ENCODE measurements around the gene ADAMTSL3. TPM values are rescaled to one million over a fixed set of nuclear protein-coding genes. Genes with fewer than 3 reads are reported as not detected.

The ADAMTSL3 gene
- total and polyA plus RNA-seq, 2 experiments from 2014 or later: 0.61 to 0.87 TPM

DNA sequence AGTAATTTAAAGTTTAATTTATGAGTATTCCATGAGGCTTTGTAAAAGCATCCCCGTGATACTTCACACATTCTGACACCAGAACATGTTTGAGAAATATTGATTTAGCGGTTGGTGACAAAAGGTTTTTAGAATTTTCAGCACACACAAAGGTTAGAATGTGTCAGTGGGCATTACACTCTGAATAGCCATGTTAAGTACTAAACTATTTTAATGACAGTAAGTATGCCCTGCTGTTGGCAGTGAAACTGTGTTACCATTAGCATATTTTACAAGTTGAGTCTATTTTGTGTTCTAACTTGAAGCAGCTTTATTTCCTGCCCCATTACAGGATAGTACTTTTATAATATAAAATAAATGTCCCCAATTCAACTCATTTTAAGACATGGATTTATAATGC, 66.5 kb downstream of the ADAMTSL3 start:
- Mint-ChIP-seq H3K9me3 (no peaks in the 10 kb centered on the region), H3K4me3 (no peak overlapping the region), H3K4me1 (no peaks in the 10 kb centered on the region), H3K36me3 (ENCODE audit: low read depth) (no peaks in the 10 kb centered on the region), H3K27ac (no peak overlapping the region), H3K27me3 (ENCODE audit: insufficient read depth, low read depth, poor library complexity) (no peaks in the 10 kb centered on the region)
- no peak overlapping the region for H3K27ac ChIP-seq (ENCODE audit: low read depth)
- no peaks in the 10 kb centered on the region for H4K20me1 ChIP-seq (replicated peaks; ENCODE audit: insufficient read depth)
- no peaks in the 10 kb centered on the region for H3K79me2 ChIP-seq (replicated peaks; ENCODE audit: insufficient read depth)
- no peak for DNase-seq (ENCODE audit: low spot score)
- H3K4me2 ChIP-seq: no peak overlapping the region
- H3K4me3 ChIP-seq: no peak overlapping the region
- H3K27me3 ChIP-seq (ENCODE audit: insufficient read depth): no peaks in the 10 kb centered on the region
- no peak overlapping the region for H2AFZ ChIP-seq
- no peaks in the 10 kb centered on the region for H3K9me2 ChIP-seq (ENCODE audit: insufficient read depth)
- TF ChIP-seq ETS1 (IDR thresholded peaks at IDR 0.05) (no peak), JUNB (IDR thresholded peaks at IDR 0.05; ENCODE audit: unreplicated experiment) (no peak), CREB1 (CRISPR knock-in tag; IDR thresholded peaks at IDR 0.05; ENCODE audit: low read depth) (no peak)
- H3K4me1 ChIP-seq (ENCODE audit: insufficient read depth): no peaks in the 10 kb centered on the region
- no peak for ATAC-seq
- no peaks in the 10 kb centered on the region for H3K36me3 ChIP-seq (ENCODE audit: insufficient read depth)
- no peaks in the 10 kb centered on the region for H3F3A ChIP-seq (replicated peaks; ENCODE audit: low read depth)

DNA sequence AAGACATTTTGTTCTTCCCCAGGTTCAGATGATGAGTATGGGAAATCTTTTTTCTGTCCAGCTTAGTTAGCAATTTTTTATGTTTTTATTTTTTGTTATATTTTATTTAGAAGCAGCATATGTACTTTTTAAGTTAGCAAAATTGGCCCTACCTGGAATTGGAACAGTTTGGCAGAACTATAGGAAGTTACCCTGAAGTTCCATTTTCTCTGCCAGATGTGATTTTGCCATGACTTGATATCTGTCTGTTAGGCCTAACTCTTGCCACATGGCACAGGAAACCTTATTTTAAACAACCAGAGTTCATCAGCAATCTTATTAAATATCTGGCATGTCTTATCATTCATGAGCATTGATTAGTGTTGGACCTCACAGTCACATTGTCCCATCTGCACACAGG, 67.1 kb downstream of the ADAMTSL3 start:
- no peaks in the 10 kb centered on the region for H4K20me1 ChIP-seq (replicated peaks; ENCODE audit: insufficient read depth)

GRCh38 chr15:83721981-83722380, 68.1 kb downstream of the ADAMTSL3 start:
- DNase-seq (ENCODE audit: low spot score) (no peak), ATAC-seq (no peak)
- H2AFZ ChIP-seq: no peak overlapping the region
- no peaks in the 10 kb centered on the region for H3F3A ChIP-seq (replicated peaks; ENCODE audit: low read depth)
- Mint-ChIP-seq H3K36me3 (ENCODE audit: low read depth) (no peaks in the 10 kb centered on the region), H3K9me3 (no peaks in the 10 kb centered on the region), H3K4me1 (no peaks in the 10 kb centered on the region), H3K4me3 (no peak overlapping the region), H3K27ac (no peak overlapping the region), H3K27me3 (ENCODE audit: insufficient read depth, low read depth, poor library complexity) (no peaks in the 10 kb centered on the region)
- H3K36me3 ChIP-seq (ENCODE audit: insufficient read depth): no peaks in the 10 kb centered on the region
- no peaks in the 10 kb centered on the region for H3K27me3 ChIP-seq (ENCODE audit: insufficient read depth)
- H3K4me1 ChIP-seq (ENCODE audit: insufficient read depth): no peaks in the 10 kb centered on the region
- H3K79me2 ChIP-seq (replicated peaks; ENCODE audit: insufficient read depth): no peaks in the 10 kb centered on the region
- H3K9me2 ChIP-seq (ENCODE audit: insufficient read depth): no peaks in the 10 kb centered on the region
- H4K20me1 ChIP-seq (replicated peaks; ENCODE audit: insufficient read depth): no peaks in the 10 kb centered on the region
- no peak overlapping the region for H3K4me3 ChIP-seq
- H3K4me2 ChIP-seq: no peak overlapping the region
- no peak overlapping the region for H3K27ac ChIP-seq (ENCODE audit: low read depth)
- no peak for TF ChIP-seq EZH2 (IDR thresholded peaks at IDR 0.05; ENCODE audit: low read depth, unreplicated experiment)
- TF ChIP-seq CREB1 (CRISPR knock-in tag; IDR thresholded peaks at IDR 0.05; ENCODE audit: low read depth): no peak
- TF ChIP-seq ZNF331 (CRISPR knock-in tag; IDR thresholded peaks at IDR 0.05; ENCODE audit: low read depth): no peak
- TF ChIP-seq, protein P1, sequence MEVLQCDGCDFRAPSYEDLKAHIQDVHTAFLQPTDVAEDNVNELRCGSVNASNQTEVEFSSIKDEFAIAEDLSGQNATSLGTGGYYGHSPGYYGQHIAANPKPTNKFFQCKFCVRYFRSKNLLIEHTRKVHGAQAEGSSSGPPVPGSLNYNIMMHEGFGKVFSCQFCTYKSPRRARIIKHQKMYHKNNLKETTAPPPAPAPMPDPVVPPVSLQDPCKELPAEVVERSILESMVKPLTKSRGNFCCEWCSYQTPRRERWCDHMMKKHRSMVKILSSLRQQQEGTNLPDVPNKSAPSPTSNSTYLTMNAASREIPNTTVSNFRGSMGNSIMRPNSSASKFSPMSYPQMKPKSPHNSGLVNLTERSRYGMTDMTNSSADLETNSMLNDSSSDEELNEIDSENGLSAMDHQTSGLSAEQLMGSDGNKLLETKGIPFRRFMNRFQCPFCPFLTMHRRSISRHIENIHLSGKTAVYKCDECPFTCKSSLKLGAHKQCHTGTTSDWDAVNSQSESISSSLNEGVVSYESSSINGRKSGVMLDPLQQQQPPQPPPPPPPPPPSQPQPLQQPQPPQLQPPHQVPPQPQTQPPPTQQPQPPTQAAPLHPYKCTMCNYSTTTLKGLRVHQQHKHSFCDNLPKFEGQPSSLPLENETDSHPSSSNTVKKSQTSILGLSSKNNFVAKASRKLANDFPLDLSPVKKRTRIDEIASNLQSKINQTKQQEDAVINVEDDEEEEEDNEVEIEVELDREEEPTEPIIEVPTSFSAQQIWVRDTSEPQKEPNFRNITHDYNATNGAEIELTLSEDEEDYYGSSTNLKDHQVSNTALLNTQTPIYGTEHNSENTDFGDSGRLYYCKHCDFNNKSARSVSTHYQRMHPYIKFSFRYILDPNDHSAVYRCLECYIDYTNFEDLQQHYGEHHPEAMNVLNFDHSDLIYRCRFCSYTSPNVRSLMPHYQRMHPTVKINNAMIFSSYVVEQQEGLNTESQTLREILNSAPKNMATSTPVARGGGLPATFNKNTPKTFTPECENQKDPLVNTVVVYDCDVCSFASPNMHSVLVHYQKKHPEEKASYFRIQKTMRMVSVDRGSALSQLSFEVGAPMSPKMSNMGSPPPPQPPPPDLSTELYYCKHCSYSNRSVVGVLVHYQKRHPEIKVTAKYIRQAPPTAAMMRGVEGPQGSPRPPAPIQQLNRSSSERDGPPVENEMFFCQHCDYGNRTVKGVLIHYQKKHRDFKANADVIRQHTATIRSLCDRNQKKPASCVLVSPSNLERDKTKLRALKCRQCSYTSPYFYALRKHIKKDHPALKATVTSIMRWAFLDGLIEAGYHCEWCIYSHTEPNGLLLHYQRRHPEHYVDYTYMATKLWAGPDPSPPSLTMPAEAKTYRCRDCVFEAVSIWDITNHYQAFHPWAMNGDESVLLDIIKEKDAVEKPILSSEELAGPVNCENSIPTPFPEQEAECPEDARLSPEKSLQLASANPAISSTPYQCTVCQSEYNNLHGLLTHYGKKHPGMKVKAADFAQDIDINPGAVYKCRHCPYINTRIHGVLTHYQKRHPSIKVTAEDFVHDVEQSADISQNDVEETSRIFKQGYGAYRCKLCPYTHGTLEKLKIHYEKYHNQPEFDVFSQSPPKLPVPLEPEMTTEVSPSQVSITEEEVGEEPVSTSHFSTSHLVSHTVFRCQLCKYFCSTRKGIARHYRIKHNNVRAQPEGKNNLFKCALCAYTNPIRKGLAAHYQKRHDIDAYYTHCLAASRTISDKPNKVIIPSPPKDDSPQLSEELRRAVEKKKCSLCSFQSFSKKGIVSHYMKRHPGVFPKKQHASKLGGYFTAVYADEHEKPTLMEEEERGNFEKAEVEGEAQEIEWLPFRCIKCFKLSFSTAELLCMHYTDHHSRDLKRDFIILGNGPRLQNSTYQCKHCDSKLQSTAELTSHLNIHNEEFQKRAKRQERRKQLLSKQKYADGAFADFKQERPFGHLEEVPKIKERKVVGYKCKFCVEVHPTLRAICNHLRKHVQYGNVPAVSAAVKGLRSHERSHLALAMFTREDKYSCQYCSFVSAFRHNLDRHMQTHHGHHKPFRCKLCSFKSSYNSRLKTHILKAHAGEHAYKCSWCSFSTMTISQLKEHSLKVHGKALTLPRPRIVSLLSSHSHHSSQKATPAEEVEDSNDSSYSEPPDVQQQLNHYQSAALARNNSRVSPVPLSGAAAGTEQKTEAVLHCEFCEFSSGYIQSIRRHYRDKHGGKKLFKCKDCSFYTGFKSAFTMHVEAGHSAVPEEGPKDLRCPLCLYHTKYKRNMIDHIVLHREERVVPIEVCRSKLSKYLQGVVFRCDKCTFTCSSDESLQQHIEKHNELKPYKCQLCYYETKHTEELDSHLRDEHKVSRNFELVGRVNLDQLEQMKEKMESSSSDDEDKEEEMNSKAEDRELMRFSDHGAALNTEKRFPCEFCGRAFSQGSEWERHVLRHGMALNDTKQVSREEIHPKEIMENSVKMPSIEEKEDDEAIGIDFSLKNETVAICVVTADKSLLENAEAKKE (CRISPR knock-in tag; IDR thresholded peaks at IDR 0.05): no peak

More for the DNA sequence above, 67.1 kb downstream of the ADAMTSL3 start:
- DNase-seq (ENCODE audit: low spot score): no peak
- Mint-ChIP-seq H3K27ac (no peak overlapping the region), H3K27me3 (ENCODE audit: insufficient read depth, low read depth, poor library complexity) (no peaks in the 10 kb centered on the region), H3K36me3 (ENCODE audit: low read depth) (no peaks in the 10 kb centered on the region), H3K4me3 (no peak overlapping the region), H3K9me3 (no peaks in the 10 kb centered on the region), H3K4me1 (no peaks in the 10 kb centered on the region)
- H3K27ac ChIP-seq (ENCODE audit: low read depth): no peak overlapping the region
- no peaks in the 10 kb centered on the region for H3K79me2 ChIP-seq (replicated peaks; ENCODE audit: insufficient read depth)
- H3F3A ChIP-seq (replicated peaks; ENCODE audit: low read depth): no peaks in the 10 kb centered on the region
- H3K4me2 ChIP-seq: no peak overlapping the region
- no peaks in the 10 kb centered on the region for H3K36me3 ChIP-seq (ENCODE audit: insufficient read depth)
- H3K4me3 ChIP-seq: no peak overlapping the region
- no peak for ATAC-seq
- no peak overlapping the region for H2AFZ ChIP-seq
- TF ChIP-seq POLR2AphosphoS5 (IDR thresholded peaks at IDR 0.05; ENCODE audit: low read depth): no peak
- TF ChIP-seq EZH2phosphoT487 (IDR thresholded peaks at IDR 0.05; ENCODE audit: unreplicated experiment): no peak
- no peak for TF ChIP-seq ETS1 (IDR thresholded peaks at IDR 0.05)
- no peaks in the 10 kb centered on the region for H3K27me3 ChIP-seq (ENCODE audit: insufficient read depth)
- H3K9me2 ChIP-seq (ENCODE audit: insufficient read depth): no peaks in the 10 kb centered on the region
- no peaks in the 10 kb centered on the region for H3K4me1 ChIP-seq (ENCODE audit: insufficient read depth)
